ENCODE measurements around the gene IKBKG. TPM values are rescaled to one million over a fixed set of nuclear protein-coding genes. Genes with fewer than 3 reads are reported as not detected.

The IKBKG gene
- total and polyA plus RNA-seq, 7 experiments from 2014 or later, result 19.6 to 45.5 (median 37.3) TPM

GRCh38 chrX:154525606-154526490 lies 21.6 kb upstream of the IKBKG start:
- no peaks in the 10 kb centered on the region for H3K27me3 ChIP-seq (ENCODE audit: control insufficient read depth in 2 of 2, insufficient read depth in 2 of 2, low read length in 2 of 2)
- no peak overlapping the region for H3K27ac ChIP-seq (ENCODE audit: low read depth, low read length)
- H3K36me3 Mint-ChIP-seq, result no peaks in the 10 kb centered on the region
- no peak overlapping the region for H3K4me3 ChIP-seq (ENCODE audit: low read length)
- ChIA-PET CTCF (interaction anchor here (0.7 to 1.6 kb wide), 4 partner anchors 11 to 153 kb away, joined by 3 to 4 read pairs (median 3); no protein-coding TSS in a partner anchor), POLR2A (interaction anchor here (0.6 to 1.4 kb wide), 2 partner anchors 10 to 36 kb away, joined by 3 read pairs; partner anchors contain the start of gene FAM3A)
- H3K27ac Mint-ChIP-seq, result peak overlapping the region; percentile 33 to 89 (median 80)
- DNase-seq (no peak), ATAC-seq (no peak)
- H3K4me3 Mint-ChIP-seq, result peak overlapping the region; percentile 27 to 75 (median 66)
- peaks cover 7 to 28% (median 20%) of the 10 kb centered on the region in 7 donors for H3K4me1 Mint-ChIP-seq
- intact Hi-C loops (cut with micrococcal nuclease), result loop anchor here (2.0 to 5.0 kb wide), 2 partner anchors 47 to 129 kb away; partner anchors contain the start of genes LAGE3 (in 1 of the 2) and RPL10 (in 1 of the 2)
- no peaks in the 10 kb centered on the region for H3K36me3 ChIP-seq (ENCODE audit: control insufficient read depth in 2 of 3, insufficient read depth in 3 of 3, low read length in 3 of 3)
- H3K4me1 ChIP-seq (ENCODE audit: control insufficient read depth in 2 of 2, insufficient read depth in 2 of 2, low read length in 2 of 2), result peaks cover 5 to 23% of the 10 kb centered on the region in 2 donors
- no peaks in the 10 kb centered on the region for H3K27me3 Mint-ChIP-seq
- H3K9me3 Mint-ChIP-seq, result peaks cover 0 to 2% (median 0%) of the 10 kb centered on the region in 11 donors
- H3K9me3 ChIP-seq (ENCODE audit: control insufficient read depth in 2 of 3, low read length in 3 of 3), result no peaks in the 10 kb centered on the region

- H3K4me3 Mint-ChIP-seq, result peak overlapping the region in 8 of 10 donors; percentile 28 to 72 (median 43)
- peak overlapping the region; percentile 50 for H3K27ac ChIP-seq (ENCODE audit: low read depth, low read length)
- H3K9me3 ChIP-seq (ENCODE audit: control insufficient read depth in 2 of 3, low read length in 3 of 3), result no peaks in the 10 kb centered on the region
- peaks cover 0 to 4% (median 0%) of the 10 kb centered on the region in 3 experiments for H3K36me3 ChIP-seq (ENCODE audit: control insufficient read depth in 2 of 3, insufficient read depth in 3 of 3, low read length in 3 of 3)
- peaks cover 0 to 2% (median 0%) of the 10 kb centered on the region in 11 donors for H3K9me3 Mint-ChIP-seq
- peaks cover 0 to under 1% (median 0%) of the 10 kb centered on the region in 5 donors for H3K36me3 Mint-ChIP-seq
- no peak overlapping the region for H3K4me3 ChIP-seq (ENCODE audit: low read length)
- DNase-seq, result peak in 8 of 9 donors; percentile 29 to 55 (median 46)
- intact Hi-C loops (cut with micrococcal nuclease), result loop anchor here (1.0 to 5.0 kb wide), 3 partner anchors 11 to 130 kb away; partner anchors contain the start of genes FAM3A (in 2 of the 2), LAGE3 (in 1 of the 2) and RPL10 (in 1 of the 2)
- peaks cover 5 to 23% of the 10 kb centered on the region in 2 donors for H3K4me1 ChIP-seq (ENCODE audit: control insufficient read depth in 2 of 2, insufficient read depth in 2 of 2, low read length in 2 of 2)
- ATAC-seq, result peak; percentile 93
- peaks cover 7 to 28% (median 20%) of the 10 kb centered on the region in 7 donors for H3K4me1 Mint-ChIP-seq
- CTCF ChIA-PET, result interaction anchor here (0.9 to 2.1 kb wide), 7 partner anchors 10 to 1586 kb away, joined by 3 to 7 read pairs (median 4); no protein-coding TSS in a partner anchor
- H3K27me3 Mint-ChIP-seq, result no peaks in the 10 kb centered on the region
- peak overlapping the region; percentile 38 to 85 (median 80) for H3K27ac Mint-ChIP-seq
- H3K27me3 ChIP-seq (ENCODE audit: control insufficient read depth in 2 of 2, insufficient read depth in 2 of 2, low read length in 2 of 2), result no peaks in the 10 kb centered on the region
- POLR2A ChIA-PET, result interaction anchor here (0.7 to 1.9 kb wide), 11 partner anchors 10 to 531 kb away, joined by 3 to 13 read pairs (median 5); partner anchors contain the start of genes G6PD, IKBKG, PLXNA3 and RPL10
Measured at GRCh38 chrX:154526901-154527675, 20.3 kb upstream of the IKBKG start.

GRCh38 chrX:154529206-154529612 lies 18.2 kb upstream of the IKBKG start:
- ATAC-seq (no peak), DNase-seq (no peak)
- Mint-ChIP-seq H3K4me1 (peaks cover 7 to 28% (median 20%) of the 10 kb centered on the region in 7 donors), H3K36me3 (peaks cover 0 to 6% (median 0%) of the 10 kb centered on the region in 5 donors), H3K27me3 (no peaks in the 10 kb centered on the region), H3K27ac (no peak overlapping the region), H3K9me3 (peaks cover 0 to 2% (median 0%) of the 10 kb centered on the region in 11 donors), H3K4me3 (no peak overlapping the region)
- peaks cover 0 to 23% (median 0%) of the 10 kb centered on the region in 3 experiments for H3K36me3 ChIP-seq (ENCODE audit: control insufficient read depth in 2 of 3, insufficient read depth in 3 of 3, low read length in 3 of 3)
- POLR2A ChIA-PET, result no interaction called here
- no peaks in the 10 kb centered on the region for H3K9me3 ChIP-seq (ENCODE audit: control insufficient read depth in 2 of 3, low read length in 3 of 3)
- H3K27ac ChIP-seq (ENCODE audit: low read depth, low read length), result no peak overlapping the region
- H3K4me1 ChIP-seq (ENCODE audit: control insufficient read depth in 2 of 2, insufficient read depth in 2 of 2, low read length in 2 of 2), result peaks cover 5 to 23% of the 10 kb centered on the region in 2 donors
- no peak overlapping the region for H3K4me3 ChIP-seq (ENCODE audit: low read length)
- no peaks in the 10 kb centered on the region for H3K27me3 ChIP-seq (ENCODE audit: control insufficient read depth in 2 of 2, insufficient read depth in 2 of 2, low read length in 2 of 2)
- intact Hi-C loops (cut with micrococcal nuclease), result loop anchor here in 1 of 2 donors (5.0 kb wide), 1 partner anchor 132 kb away; the partner anchor contains the start of gene RPL10
- CTCF ChIA-PET, result no interaction called here

GRCh38 chrX:154530286-154530685 lies 17.1 kb upstream of the IKBKG start:
- H3K9me3 Mint-ChIP-seq, result peaks cover 0 to 2% (median 0%) of the 10 kb centered on the region in 11 donors
- peaks cover 5 to 20% of the 10 kb centered on the region in 2 donors for H3K4me1 ChIP-seq (ENCODE audit: control insufficient read depth in 2 of 2, insufficient read depth in 2 of 2, low read length in 2 of 2)
- H3K27ac ChIP-seq (ENCODE audit: low read depth, low read length), result no peak overlapping the region
- H3K4me3 Mint-ChIP-seq, result no peak overlapping the region
- no peak for DNase-seq
- H3K4me3 ChIP-seq (ENCODE audit: low read length), result no peak overlapping the region
- no peaks in the 10 kb centered on the region for H3K27me3 Mint-ChIP-seq
- H3K4me1 Mint-ChIP-seq, result peaks cover 7 to 29% (median 23%) of the 10 kb centered on the region in 7 donors
- CTCF ChIA-PET, result no interaction called here
- no peaks in the 10 kb centered on the region for H3K27me3 ChIP-seq (ENCODE audit: control insufficient read depth in 2 of 2, insufficient read depth in 2 of 2, low read length in 2 of 2)
- H3K9me3 ChIP-seq (ENCODE audit: control insufficient read depth in 2 of 3, low read length in 3 of 3), result no peaks in the 10 kb centered on the region
- no peak for ATAC-seq
- intact Hi-C loops (cut with micrococcal nuclease), result loop anchor here in 1 of 2 donors (5.0 kb wide), 1 partner anchor 433 kb away; the partner anchor contains the start of gene MECP2
- peaks cover 0 to 30% (median 0%) of the 10 kb centered on the region in 3 experiments for H3K36me3 ChIP-seq (ENCODE audit: control insufficient read depth in 2 of 3, insufficient read depth in 3 of 3, low read length in 3 of 3)
- H3K27ac Mint-ChIP-seq, result peak overlapping the region in 1 of 9 donors; percentile 36
- H3K36me3 Mint-ChIP-seq, result peaks cover 0 to 6% (median 0%) of the 10 kb centered on the region in 5 donors
- POLR2A ChIA-PET, result no interaction called here

GRCh38 chrX:154531626-154532025 lies 15.8 kb upstream of the IKBKG start:
- CTCF ChIA-PET, result interaction anchor here (1.1 to 1.4 kb wide), 2 partner anchors 41 to 158 kb away, joined by 4 read pairs; partner anchors contain the start of gene SLC10A3
- Mint-ChIP-seq H3K27ac (no peak overlapping the region), H3K9me3 (peaks cover 0 to 2% (median 0%) of the 10 kb centered on the region in 11 donors), H3K36me3 (peaks cover 0 to 6% (median 0%) of the 10 kb centered on the region in 5 donors), H3K4me1 (peaks cover 0 to 16% (median 14%) of the 10 kb centered on the region in 7 donors), H3K27me3 (no peaks in the 10 kb centered on the region), H3K4me3 (no peak overlapping the region)
- H3K4me3 ChIP-seq (ENCODE audit: low read length), result no peak overlapping the region
- H3K27ac ChIP-seq (ENCODE audit: low read depth, low read length), result no peak overlapping the region
- ATAC-seq (no peak), DNase-seq (no peak)
- no peaks in the 10 kb centered on the region for H3K9me3 ChIP-seq (ENCODE audit: control insufficient read depth in 2 of 3, low read length in 3 of 3)
- no peaks in the 10 kb centered on the region for H3K27me3 ChIP-seq (ENCODE audit: control insufficient read depth in 2 of 2, insufficient read depth in 2 of 2, low read length in 2 of 2)
- intact Hi-C loops (cut with micrococcal nuclease), result loop anchor here in 1 of 2 donors (5.0 kb wide), 1 partner anchor 434 kb away; the partner anchor contains the start of gene MECP2
- H3K4me1 ChIP-seq (ENCODE audit: control insufficient read depth in 2 of 2, insufficient read depth in 2 of 2, low read length in 2 of 2), result peaks cover 5 to 7% of the 10 kb centered on the region in 2 donors
- POLR2A ChIA-PET, result interaction anchor here (0.8 to 2.3 kb wide), 3 partner anchors 132 to 157 kb away, joined by 3 to 12 read pairs (median 3); partner anchors contain the start of gene RPL10
- H3K36me3 ChIP-seq (ENCODE audit: control insufficient read depth in 2 of 3, insufficient read depth in 3 of 3, low read length in 3 of 3), result peaks cover 0 to 37% (median 0%) of the 10 kb centered on the region in 3 experiments

Data from naive thymus-derived CD4-positive, alpha-beta T cell (primary cell).